ENCODE measurements around the gene SH2D4B. TPM values are rescaled to one million over a fixed set of nuclear protein-coding genes. Genes with fewer than 3 reads are reported as not detected.

Gene SH2D4B
- total RNA-seq, 1 experiment from 2014 or later: 0.07 TPM

DNA sequence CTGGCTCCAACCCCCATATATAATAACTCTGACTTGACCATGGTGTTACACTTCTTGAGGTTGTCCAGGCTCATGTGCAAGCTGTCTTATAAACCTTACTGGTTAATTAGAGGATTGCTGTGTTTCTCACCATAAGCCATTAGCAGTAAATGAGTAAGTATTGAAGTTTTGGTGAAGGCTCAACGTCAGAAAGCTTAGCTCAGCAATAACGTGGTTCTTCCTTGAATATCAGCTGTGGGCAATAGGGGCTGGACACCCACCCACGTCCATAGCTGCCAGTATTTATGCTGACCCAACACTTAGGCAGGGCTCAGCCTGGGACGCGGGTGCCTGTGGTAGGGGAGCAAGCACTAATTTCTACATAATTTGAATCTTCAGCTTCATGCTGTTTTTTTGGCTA, 134.1 kb downstream of the SH2D4B start:
- no peak overlapping the region for H2BK20ac ChIP-seq (ENCODE audit: low read depth, low read length, poor library complexity, severe bottlenecking)
- H3K18ac ChIP-seq (ENCODE audit: insufficient read length, low read depth, low read length): no peak overlapping the region
- no peaks in the 10 kb centered on the region for H3K79me2 ChIP-seq (ENCODE audit: insufficient read depth, low read length)
- DNase-seq: no peak
- H3K27ac ChIP-seq (ENCODE audit: insufficient read length, low read depth, low read length): no peak overlapping the region
- H3K14ac ChIP-seq (ENCODE audit: insufficient read depth, low read length): no peak overlapping the region
- Mint-ChIP-seq H3K36me3 (ENCODE audit: insufficient read depth in 1 of 3, low read depth in 3 of 3) (no peaks in the 10 kb centered on the region), H3K27ac (no peak overlapping the region), H3K4me3 (no peak overlapping the region), H3K4me1 (no peaks in the 10 kb centered on the region), H3K27me3 (ENCODE audit: low read depth) (peaks cover 2% of the 10 kb centered on the region; the same call in 1 of the 2 replicates), H3K9me3 (peaks cover 0 to 2% of the 10 kb centered on the region in 2 experiments; a peak in 2 of 5 replicates)
- H3T11ph ChIP-seq (ENCODE audit: low read length): no peak overlapping the region
- H3K4me2 ChIP-seq (ENCODE audit: insufficient read depth, insufficient read length, low read length): no peak overlapping the region
- H2BK15ac ChIP-seq (ENCODE audit: low read depth, low read length): no peak overlapping the region
- H2BK5ac ChIP-seq (ENCODE audit: insufficient read length, low read length): no peak overlapping the region
- no peaks in the 10 kb centered on the region for H3K79me1 ChIP-seq (ENCODE audit: insufficient read depth, low read depth, low read length, poor library complexity, severe bottlenecking)
- no peak overlapping the region for H2AK5ac ChIP-seq (ENCODE audit: insufficient read length, low read length)
- no peak overlapping the region for H3K9ac ChIP-seq (ENCODE audit: extremely low read depth, insufficient read length, low read length)
- H3K56ac ChIP-seq (ENCODE audit: insufficient read length, low read depth, low read length): no peak overlapping the region
- no peak overlapping the region for H2AFZ ChIP-seq (ENCODE audit: low read length)
- H4K5ac ChIP-seq (ENCODE audit: insufficient read length, low read depth, low read length): no peak overlapping the region
- H2BK120ac ChIP-seq (ENCODE audit: low read depth, low read length, poor library complexity, severe bottlenecking): no peak overlapping the region
- no peak overlapping the region for H4K8ac ChIP-seq (replicated peaks; ENCODE audit: insufficient read length, low read depth, low read length)
- no peaks in the 10 kb centered on the region for H3K27me3 ChIP-seq (ENCODE audit: insufficient read depth, low read length)
- no peaks in the 10 kb centered on the region for H3K23me2 ChIP-seq (ENCODE audit: insufficient read length, low read depth, low read length, poor library complexity, severe bottlenecking)
- H3K4me1 ChIP-seq (ENCODE audit: insufficient read depth, low read length): no peaks in the 10 kb centered on the region
- WGBS (ENCODE audit: extremely low coverage, insufficient read length, low lambda C conversion rate): no CpG with 5 or more reads among the region's 5 CpGs
- no peaks in the 10 kb centered on the region for H3K9me3 ChIP-seq (ENCODE audit: control insufficient read depth, low read depth, low read length)
- no peak overlapping the region for H2BK12ac ChIP-seq (ENCODE audit: insufficient read length, low read depth, low read length)
- H4K20me1 ChIP-seq (ENCODE audit: control insufficient read depth, insufficient read depth, insufficient read length): no peaks in the 10 kb centered on the region
- H3K23ac ChIP-seq (ENCODE audit: insufficient read length, low read depth, low read length): no peak overlapping the region
- TF ChIP-seq, protein P1, sequence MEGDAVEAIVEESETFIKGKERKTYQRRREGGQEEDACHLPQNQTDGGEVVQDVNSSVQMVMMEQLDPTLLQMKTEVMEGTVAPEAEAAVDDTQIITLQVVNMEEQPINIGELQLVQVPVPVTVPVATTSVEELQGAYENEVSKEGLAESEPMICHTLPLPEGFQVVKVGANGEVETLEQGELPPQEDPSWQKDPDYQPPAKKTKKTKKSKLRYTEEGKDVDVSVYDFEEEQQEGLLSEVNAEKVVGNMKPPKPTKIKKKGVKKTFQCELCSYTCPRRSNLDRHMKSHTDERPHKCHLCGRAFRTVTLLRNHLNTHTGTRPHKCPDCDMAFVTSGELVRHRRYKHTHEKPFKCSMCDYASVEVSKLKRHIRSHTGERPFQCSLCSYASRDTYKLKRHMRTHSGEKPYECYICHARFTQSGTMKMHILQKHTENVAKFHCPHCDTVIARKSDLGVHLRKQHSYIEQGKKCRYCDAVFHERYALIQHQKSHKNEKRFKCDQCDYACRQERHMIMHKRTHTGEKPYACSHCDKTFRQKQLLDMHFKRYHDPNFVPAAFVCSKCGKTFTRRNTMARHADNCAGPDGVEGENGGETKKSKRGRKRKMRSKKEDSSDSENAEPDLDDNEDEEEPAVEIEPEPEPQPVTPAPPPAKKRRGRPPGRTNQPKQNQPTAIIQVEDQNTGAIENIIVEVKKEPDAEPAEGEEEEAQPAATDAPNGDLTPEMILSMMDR (conservative IDR thresholded peaks at IDR 0.05): no peak
- no peak overlapping the region for H3K4ac ChIP-seq (ENCODE audit: low read depth, low read length)
- no peak overlapping the region for H4K91ac ChIP-seq (ENCODE audit: insufficient read length, low read depth, low read length)
